Measurements from ENCODE around the gene TMED3.
A peak's percentile ranks its signal among the peaks of the same experiment; 100 is the strongest.
"Not testable (repeated sequence)": the region's sequence is repeated elsewhere in the genome, so short reads cannot be mapped to it uniquely, and the experiment has no call there.

TMED3 gene

DNA sequence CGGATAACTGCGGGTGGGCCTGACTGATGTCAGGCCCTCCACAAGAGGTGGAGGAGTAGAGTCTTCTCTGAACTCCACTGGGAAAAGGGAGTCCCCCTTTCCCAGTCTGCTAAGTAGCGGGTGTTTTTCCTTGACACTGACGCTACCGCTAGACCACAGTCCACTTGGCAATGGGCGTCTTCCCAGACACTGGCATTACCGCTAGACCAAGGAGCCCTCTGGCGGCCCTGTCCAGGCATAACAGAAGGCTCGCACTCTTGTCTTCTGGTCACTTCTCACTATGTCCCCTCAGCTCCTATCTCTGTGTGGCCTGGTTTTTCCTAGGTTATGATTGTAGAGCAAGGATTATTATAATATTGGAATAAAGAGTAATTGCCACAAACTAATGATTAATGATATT lies 9.1 kb downstream of the TMED3 start:
- not testable (repeated sequence) for DNase-seq

- no peak for DNase-seq
Measured at GRCh38 chr15:79321876-79322275, 11.0 kb downstream of the TMED3 start.

GRCh38 chr15:79322306-79322705 lies 11.4 kb downstream of the TMED3 start:
- DNase-seq: no peak

DNA sequence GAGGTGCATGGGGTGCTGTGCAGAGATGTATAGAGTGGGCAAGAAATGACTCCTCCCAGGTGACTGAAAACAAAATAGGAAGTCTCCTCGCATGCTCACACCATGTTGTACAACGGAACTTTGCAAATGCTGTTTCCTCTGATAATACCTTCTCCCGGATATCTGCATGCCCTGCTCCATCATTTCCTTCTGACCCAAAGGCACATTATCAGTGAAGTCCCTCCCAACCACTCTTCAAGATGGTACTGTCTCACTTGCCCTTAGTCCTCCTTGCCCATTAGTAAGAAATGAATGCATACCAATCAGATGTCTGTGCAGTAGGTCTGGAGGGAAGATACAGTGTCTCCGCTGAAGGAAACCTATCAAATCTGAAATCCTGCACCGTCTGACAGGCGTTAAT lies 12.0 kb downstream of the TMED3 start:
- DNase-seq: no peak

DNA sequence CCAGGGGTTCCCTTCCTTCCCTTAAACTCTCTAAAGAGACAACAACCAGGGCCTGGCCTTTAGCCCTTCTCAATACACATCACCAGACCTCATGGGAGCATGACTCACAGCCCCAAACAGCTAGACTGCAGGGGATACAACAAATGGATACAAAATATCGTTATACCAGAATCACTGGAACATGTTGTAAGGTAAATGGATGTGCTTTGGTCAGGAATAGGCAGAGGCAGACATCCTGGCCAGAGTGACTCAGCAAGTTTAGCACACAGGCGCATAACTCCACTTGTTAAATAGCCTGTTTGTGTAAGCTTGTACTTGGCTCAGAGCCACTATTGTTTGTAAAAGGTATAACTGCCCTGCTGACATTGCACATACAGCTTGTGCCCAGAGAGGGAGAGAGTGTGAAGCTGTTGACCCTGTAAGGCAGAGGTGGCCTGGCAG lies 18.3 kb downstream of the TMED3 start:
- no peak for DNase-seq

GRCh38 chr15:79332824-79333510 lies 22.1 kb downstream of the TMED3 start:
- no peak for DNase-seq

DNA sequence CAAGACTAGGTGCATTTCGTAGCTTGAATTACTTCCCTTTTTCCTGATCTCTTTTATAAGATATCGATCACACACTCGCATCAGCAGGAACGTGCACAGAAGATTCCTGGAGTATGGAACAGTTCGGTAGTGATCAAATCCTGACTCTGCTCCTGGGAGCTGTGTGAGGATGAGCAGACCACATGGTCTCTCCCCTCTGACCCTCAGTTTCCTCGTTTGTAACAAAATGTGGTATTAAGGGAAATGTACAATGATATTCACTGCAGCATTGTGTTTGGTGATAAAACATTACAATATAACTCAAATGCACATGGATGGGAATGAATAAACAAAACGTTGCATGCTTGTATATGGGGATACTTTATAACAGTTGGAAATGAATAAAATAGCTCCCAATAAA lies 26.7 kb downstream of the TMED3 start:
- no peak for DNase-seq

DNA sequence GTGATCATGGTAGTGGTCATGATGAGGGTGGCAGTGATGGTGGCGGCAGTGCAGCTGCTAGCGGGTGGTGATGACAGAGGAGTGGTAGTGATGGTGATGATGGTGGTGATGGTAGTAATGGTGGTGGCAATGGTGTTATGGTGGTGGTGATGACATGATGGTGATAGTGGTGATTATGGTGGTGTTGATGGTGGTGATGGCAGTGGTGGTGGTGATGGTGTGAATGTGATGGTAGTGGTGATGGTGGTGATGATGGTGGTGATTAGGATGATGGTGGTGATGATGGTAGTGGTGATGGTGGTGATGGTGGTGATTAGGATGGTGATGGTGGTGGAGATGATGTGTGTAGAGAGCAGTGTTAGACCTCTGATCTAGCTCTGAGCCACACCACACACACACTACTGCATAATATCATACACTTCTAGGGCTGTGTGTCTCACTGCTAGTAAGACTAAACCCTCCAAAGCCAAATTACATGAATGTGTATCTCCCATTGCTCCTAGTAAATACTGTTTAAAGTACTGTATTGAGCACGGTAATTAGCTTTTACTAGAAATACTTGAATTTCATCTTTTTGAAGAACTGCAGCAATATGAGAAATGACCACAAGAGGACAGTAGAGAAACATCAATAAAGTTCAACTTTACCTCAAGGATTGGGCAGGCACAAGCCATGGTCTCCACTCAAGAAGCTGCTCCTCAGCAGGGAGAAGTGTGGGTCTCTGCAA lies 28.8 kb downstream of the TMED3 start:
- DNase-seq: peak; percentile 12

- no peak for DNase-seq
Measured at GRCh38 chr15:79340315-79340602, 29.3 kb downstream of the TMED3 start.

- DNase-seq: no peak
Measured at GRCh38 chr15:79341396-79341795, 30.5 kb downstream of the TMED3 start.

DNA sequence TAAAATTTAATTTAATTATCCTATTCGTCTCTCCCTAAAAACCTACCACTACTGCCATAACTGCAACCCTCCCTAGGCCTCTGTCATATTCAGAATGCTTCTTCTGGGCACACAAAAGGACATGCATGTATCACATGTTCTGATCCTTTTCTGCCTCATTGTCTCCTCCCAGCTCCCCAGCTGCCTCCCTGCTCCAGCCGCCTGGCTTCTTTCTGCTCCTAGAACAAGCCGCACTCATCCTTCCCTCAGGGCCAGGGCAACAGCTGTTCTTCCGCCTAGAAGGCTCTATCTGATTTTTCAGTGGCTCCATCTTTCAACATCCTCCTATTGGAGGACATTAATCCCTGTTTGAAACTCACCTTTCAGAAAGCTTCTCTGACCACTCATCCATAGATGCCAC lies 38.6 kb downstream of the TMED3 start:
- DNase-seq: no peak

DNA sequence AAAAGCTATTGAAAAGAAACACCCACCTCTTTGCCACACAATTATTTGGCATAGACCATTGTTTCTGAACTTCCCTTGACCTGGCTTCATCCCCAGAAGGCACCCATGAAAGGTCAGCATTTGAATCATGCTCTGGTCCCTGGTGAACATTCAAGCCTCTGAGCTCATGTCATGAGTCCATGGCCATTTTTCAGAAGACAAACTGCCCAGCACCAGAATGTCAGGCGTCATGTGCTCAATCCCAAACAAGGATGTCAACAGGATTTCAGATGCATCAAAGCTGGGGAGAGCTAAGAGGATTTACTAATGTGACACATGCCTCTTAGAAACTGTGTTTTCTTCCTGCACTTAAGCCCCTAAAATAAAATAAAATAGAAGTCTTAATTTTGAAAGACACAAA lies 41.3 kb downstream of the TMED3 start:
- DNase-seq: no peak

- no peak for DNase-seq
Measured at GRCh38 chr15:79357566-79357965, 46.7 kb downstream of the TMED3 start.

- DNase-seq: no peak
Measured at GRCh38 chr15:79358069-79358468, 47.2 kb downstream of the TMED3 start.

GRCh38 chr15:79364571-79365240 lies 53.8 kb downstream of the TMED3 start:
- DNase-seq: no peak

DNA sequence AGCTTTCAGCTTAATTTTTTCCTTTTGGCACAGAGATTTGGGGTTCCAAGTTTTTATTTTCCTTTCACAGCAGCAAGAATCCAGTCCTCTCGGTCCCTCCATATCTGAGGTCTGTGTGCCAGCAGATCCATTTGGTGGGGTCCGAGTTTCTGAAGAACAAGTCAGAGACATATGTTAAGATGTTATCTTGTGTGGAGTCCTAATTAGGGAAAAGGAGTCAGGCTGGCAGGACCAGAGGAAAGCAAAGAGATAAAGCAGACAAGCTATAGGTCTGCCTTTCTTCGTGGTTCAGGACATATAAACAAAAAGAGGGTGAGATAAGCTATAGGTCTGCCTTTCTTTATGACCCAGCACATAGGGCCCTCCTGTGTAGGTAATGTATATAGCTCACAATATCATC lies 54.9 kb downstream of the TMED3 start:
- no peak for DNase-seq

GRCh38 chr15:79366691-79367090 lies 55.8 kb downstream of the TMED3 start:
- no peak for DNase-seq

DNA sequence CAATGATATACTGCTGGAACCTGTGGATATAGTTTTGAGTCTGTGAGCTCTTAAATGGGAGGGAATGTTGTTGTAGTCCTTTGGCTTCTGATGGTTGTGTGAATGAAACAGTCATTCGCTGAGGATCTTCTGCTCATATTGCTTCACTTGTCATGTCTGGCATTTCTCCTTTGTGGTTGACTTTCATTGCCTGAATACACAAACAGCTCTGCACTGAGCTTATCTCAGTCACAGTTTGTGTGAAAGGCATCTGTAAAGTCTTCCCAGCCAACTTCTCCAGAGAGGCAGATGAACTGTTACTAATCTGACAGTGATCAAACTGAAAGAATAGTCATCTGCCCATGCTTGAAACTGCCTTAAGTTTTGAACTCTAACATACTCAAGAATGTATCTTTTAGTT lies 59.8 kb downstream of the TMED3 start:
- no peak for DNase-seq

DNA sequence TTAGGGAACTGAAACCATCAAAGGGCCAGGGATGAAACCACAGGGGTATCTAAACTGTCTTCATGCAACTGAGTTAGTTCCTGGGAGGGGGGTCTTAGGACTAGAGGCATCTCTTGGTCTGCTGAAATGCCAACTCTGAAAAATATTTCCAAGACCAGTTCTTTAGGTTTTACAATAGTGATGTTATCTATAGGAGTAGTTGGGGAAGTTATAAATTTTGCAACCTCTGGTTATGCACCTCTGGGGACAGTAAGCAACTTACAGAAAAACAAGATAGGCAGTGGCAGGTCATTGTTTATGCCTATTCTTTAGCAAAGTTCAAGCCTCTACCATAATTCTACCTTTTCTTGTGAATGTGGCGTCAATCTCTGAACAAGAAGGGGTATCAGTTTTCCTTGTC lies 60.7 kb downstream of the TMED3 start:
- DNase-seq: no peak

- DNase-seq: no peak
Measured at GRCh38 chr15:79372428-79372827, 61.5 kb downstream of the TMED3 start.

Measured in CD4-positive, alpha-beta T cell treated with Interleukin-21 for 1 hour (primary cell).